ENCODE measurements around the gene MTM1.

MTM1 gene

DNA sequence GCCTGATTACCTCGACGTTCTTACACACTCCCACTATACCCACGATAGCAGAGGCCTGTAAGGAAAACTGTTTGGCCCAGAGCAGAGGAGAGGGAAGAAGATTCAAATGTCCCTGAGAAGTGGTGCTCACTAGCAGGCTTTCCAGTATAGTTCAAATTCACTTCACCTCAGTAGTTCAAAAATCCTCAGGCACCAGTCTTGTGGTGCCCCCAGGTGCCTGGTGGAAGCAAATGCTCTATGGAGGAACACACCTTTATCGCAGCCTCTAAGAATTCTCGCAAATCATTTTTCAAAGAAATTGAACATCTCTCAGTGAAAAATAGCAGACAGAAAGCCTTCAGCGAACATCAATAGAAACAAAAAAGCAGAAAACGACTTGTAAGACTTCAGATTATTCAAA is 112.6 kb downstream of the MTM1 start:
- peak; percentile 13 for DNase-seq

DNA sequence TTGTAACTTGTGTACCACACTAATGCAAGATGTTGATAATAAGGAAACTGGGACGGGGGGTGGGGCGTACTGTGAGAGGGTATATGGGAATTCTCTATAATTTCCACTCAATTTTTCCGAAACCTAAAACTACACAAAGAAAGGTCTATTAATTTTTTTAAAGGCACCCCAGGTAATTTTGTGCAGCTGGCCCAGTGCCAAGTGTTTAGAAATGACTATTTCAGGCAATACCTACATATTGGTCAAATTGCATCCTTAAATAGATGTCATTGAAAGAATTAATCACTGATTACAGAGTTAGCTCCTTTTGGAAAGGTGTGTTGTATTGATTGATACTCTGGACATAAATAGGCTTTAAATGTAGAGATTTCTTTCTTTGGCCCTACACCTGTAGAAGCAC is 114.7 kb downstream of the MTM1 start:
- no peak for DNase-seq

- DNase-seq: peak; percentile 39
These were observed 115.2 kb downstream of the MTM1 start for GRCh38 chrX:150683536-150684146.

- DNase-seq: no peak
These were observed 120.6 kb downstream of the MTM1 start for GRCh38 chrX:150688911-150689451.

DNA sequence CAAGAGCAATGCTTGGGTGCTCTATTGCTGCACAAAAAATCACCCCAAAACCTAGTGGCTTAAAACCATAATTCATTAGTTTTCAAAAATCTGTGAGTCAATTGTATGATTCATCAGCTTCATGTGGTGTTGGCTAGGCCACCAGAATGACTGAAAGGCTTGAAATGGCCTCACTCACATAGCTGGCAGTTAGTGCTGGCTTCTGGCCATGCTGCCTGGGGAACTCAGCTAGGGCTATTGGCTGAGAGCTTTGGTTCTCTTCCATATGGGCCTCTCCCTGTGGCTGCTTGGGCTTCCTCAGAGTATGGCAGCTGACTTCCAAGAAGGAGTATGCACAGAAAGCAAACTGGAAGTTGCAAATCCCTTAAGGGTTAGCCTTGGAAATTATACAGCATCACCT is 121.7 kb downstream of the MTM1 start:
- no peak for DNase-seq

- no peak for DNase-seq
These were observed 123.9 kb downstream of the MTM1 start for GRCh38 chrX:150692296-150692695.

- peak; percentile 61 for DNase-seq
These were observed 124.7 kb downstream of the MTM1 start, which contains the start of gene MTMR1 for GRCh38 chrX:150692831-150693724. Gene MTMR1, plus strand, starts transcription at chrX:150693396. Its CDS starts 135 bp downstream, at chrX:150693531.

GRCh38 chrX:150693725-150694574 is 125.5 kb downstream of the MTM1 start:
- peak; percentile 43 for DNase-seq

GRCh38 chrX:150694738-150695410 is 126.5 kb downstream of the MTM1 start:
- DNase-seq: no peak

DNA sequence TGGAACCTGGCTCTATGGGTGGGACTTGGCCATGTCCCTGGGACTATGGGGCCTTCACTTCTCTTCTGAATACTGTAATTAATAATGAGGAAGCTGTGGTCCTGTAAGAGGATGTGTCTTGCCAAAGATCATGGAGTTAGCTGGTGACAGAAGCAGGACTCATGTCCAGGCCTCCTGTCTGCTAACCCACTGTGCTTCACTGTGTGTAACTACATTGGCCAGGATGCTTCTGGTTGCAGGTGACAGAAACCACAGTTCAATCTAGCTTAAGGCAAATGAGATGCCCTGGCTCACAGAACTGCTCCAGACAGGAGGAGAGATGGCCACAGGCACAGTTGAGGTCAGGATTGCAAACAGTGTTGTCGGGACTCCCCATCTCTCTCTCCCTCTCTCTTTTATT is 127.9 kb downstream of the MTM1 start:
- DNase-seq: no peak

GRCh38 chrX:150696866-150697265 is 128.4 kb downstream of the MTM1 start:
- no peak for DNase-seq

GRCh38 chrX:150697641-150698040 is 129.2 kb downstream of the MTM1 start:
- DNase-seq: no peak

DNA sequence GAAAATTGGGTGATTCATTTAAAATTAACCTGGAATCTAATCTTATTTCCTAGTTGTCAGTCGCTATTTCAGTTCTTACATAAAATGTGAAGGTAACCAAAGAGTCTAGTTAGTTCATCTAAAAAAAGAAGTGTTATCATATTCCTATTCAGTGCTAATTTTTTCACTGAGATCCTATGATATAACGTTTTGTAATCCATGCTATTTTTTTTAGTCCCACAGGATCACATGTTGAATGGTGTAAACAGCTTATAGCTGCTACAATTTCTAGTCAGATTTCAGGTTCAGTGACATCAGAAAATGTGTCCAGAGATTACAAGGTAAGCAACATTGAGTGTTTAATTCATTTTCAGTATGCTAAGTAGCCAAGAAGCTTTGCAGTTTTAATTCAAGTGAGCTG is 130.6 kb downstream of the MTM1 start:
- no peak for DNase-seq

- no peak for DNase-seq
These were observed 131.7 kb downstream of the MTM1 start for GRCh38 chrX:150700107-150700506.

- DNase-seq: no peak
These were observed 133.0 kb downstream of the MTM1 start for GRCh38 chrX:150701377-150701776.

- DNase-seq: no peak
These were observed 134.7 kb downstream of the MTM1 start for GRCh38 chrX:150702966-150703694.

DNA sequence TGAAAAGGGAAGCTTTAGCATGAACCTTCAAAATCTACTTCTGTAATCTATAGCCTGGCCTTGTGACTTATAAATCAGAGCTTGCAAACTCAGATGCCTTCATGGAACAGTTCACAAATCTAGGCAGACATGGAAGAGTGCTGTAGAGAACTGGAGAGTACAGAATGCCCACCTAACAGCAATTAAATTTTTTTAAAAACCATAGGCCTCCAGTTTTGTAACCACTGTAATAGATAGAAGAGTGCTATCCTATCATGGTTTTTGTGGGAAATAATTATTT is 135.2 kb downstream of the MTM1 start:
- no peak for DNase-seq

- no peak for DNase-seq
These were observed 135.7 kb downstream of the MTM1 start for GRCh38 chrX:150704030-150704613.

GRCh38 chrX:150712619-150713018 is 144.2 kb downstream of the MTM1 start:
- DNase-seq: no peak

DNA sequence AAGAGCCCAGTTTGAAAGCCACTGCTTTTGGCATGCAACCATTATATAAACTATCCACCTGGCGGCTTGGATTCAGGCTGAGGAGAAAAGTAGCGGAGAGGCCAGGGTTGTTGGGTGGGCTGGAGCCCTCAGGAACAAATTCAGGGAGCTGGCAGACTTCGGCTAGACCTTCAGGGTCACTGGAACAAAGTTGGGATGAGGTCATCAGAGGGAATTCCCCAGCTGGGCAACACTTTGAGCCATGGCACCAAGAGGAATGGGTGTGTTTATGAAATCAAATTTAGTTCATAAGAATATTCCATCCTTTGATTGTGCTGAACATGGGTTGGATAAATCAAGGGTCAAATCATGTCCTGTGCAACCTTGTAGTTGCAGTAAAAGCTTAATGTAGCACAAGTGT is 146.8 kb downstream of the MTM1 start:
- no peak for DNase-seq

GRCh38 chrX:150719621-150720020 is 151.2 kb downstream of the MTM1 start:
- DNase-seq: no peak

Measured in NCI-H1436 (cell line).